CD14-positive monocyte (primary cell): ENCODE measurements around the gene HINFP. TPM values are rescaled to one million over a fixed set of nuclear protein-coding genes. Genes with fewer than 3 reads are reported as not detected.

Source experiments
- DNase-seq, 3 donors: peaks; one replicate each; pipeline ENCODE4 v3.0.0-alpha.2; 2011 to 2022
- H2AFZ ChIP-seq: 2 replicates; pipeline ENCODE4 v1.6.0; 2012; ENCODE audit warnings: mild to moderate bottlenecking, low read depth, low read length, inconsistent platforms; ENCODE audit not compliant: insufficient read depth, poor library complexity, severe bottlenecking
- H3K27ac ChIP-seq, 2 donors: 1 replicate in 1 of 2; 2 replicates in 1 of 2; pipeline ENCODE4 v1.5.1; 2012 to 2013; ENCODE audit warnings: low read length in 2 of 2, control low read depth in 1 of 2, inconsistent platforms in 1 of 2, low read depth in 1 of 2, mild to moderate bottlenecking in 1 of 2
- H3K27me3 ChIP-seq, 2 donors: one replicate each; pipeline versions ENCODE4 v1.6.0 to v1.6.1; 2011 to 2013; ENCODE audit warnings: low read length in 2 of 2; ENCODE audit not compliant: control insufficient read depth in 2 of 2, insufficient read depth in 2 of 2
- H3K36me3 ChIP-seq, 2 donors: replicated peaks in 1 of 2; 1 replicate in 1 of 2; 2 replicates in 1 of 2; pipeline versions ENCODE4 v1.5.1 to v1.6.1; 2012 to 2013; ENCODE audit warnings: low read length in 2 of 2, control low read depth in 1 of 2, inconsistent platforms in 1 of 2, mild to moderate bottlenecking in 1 of 2; ENCODE audit not compliant: insufficient read depth in 2 of 2, control insufficient read depth in 1 of 2
- H3K4me1 ChIP-seq, 2 donors: 1 replicate in 1 of 2; 2 replicates in 1 of 2; pipeline versions ENCODE4 v1.5.1 to v1.6.1; 2012 to 2013; ENCODE audit warnings: low read length in 2 of 2, control low read depth in 1 of 2, inconsistent platforms in 1 of 2, mild to moderate bottlenecking in 1 of 2, moderate library complexity in 1 of 2; ENCODE audit not compliant: insufficient read depth in 2 of 2, control insufficient read depth in 1 of 2
- H3K4me2 ChIP-seq: replicated peaks from 2 replicates; pipeline ENCODE3; 2012; ENCODE audit warnings: low read length, moderate library complexity, mild to moderate bottlenecking; ENCODE audit not compliant: poor library complexity, severe bottlenecking; ENCODE audit errors: extremely low read depth
- H3K4me3 ChIP-seq, 3 experiments: fragments of 200-600 bp in 1 of 3; sonication (generic) in 1 of 3; replicated peaks in 1 of 3; 1 replicate in 2 of 3; 2 replicates in 1 of 3; pipeline ENCODE4 v1.5.1; 2011 to 2013; ENCODE audit warnings: low read length in 3 of 3, mild to moderate bottlenecking in 3 of 3, control low read depth in 2 of 3, low read depth in 2 of 3, inconsistent platforms in 1 of 3, moderate library complexity in 1 of 3
- H3K79me2 ChIP-seq: 2 replicates; pipeline ENCODE4 v1.6.0; 2012; ENCODE audit warnings: mild to moderate bottlenecking, control low read depth, inconsistent platforms, low read length, moderate library complexity; ENCODE audit not compliant: insufficient read depth
- H3K9ac ChIP-seq: 2 replicates; pipeline ENCODE4 v1.6.0; 2017; ENCODE audit warnings: low read length, mild to moderate bottlenecking; ENCODE audit not compliant: insufficient read depth, poor library complexity, severe bottlenecking
- H3K9me3 ChIP-seq, 2 donors: replicated peaks in 1 of 2; 1 replicate in 1 of 2; 2 replicates in 1 of 2; pipeline versions ENCODE4 v1.5.1 to v1.6.1; 2012 to 2013; ENCODE audit warnings: low read length in 2 of 2, control low read depth in 1 of 2; ENCODE audit not compliant: control insufficient read depth in 1 of 2, insufficient read depth in 1 of 2
- H4K20me1 ChIP-seq: 2 replicates; pipeline ENCODE4 v1.6.0; 2012; ENCODE audit warnings: mild to moderate bottlenecking, low read length, control low read depth, moderate library complexity; ENCODE audit not compliant: insufficient read depth
- H3K27ac Mint-ChIP-seq, 7 donors: one replicate each; pipeline ENCODE4 v1.8.0; 2020; ENCODE audit warnings: mild to moderate bottlenecking in 7 of 7, mixed read lengths in 7 of 7, moderate library complexity in 6 of 7, inconsistent platforms in 2 of 7
- H3K27me3 Mint-ChIP-seq, 3 donors: one replicate each; pipeline ENCODE4 v1.8.0; 2021 to 2022; ENCODE audit warnings: low read depth in 3 of 3, mild to moderate bottlenecking in 3 of 3, mixed read lengths in 3 of 3, moderate library complexity in 3 of 3, inconsistent platforms in 1 of 3
- H3K36me3 Mint-ChIP-seq, 2 donors: one replicate each; pipeline ENCODE4 v1.8.0; 2020; ENCODE audit warnings: mixed read lengths in 2 of 2, inconsistent platforms in 1 of 2, mild to moderate bottlenecking in 1 of 2
- H3K4me1 Mint-ChIP-seq: one replicate; pipeline ENCODE4 v1.8.0; 2020; ENCODE audit warnings: mild to moderate bottlenecking, mixed read lengths
- H3K4me3 Mint-ChIP-seq, 2 donors: one replicate each; pipeline ENCODE4 v1.8.0; 2020; ENCODE audit warnings: mild to moderate bottlenecking in 2 of 2, mixed read lengths in 2 of 2, moderate library complexity in 1 of 2
- H3K9me3 Mint-ChIP-seq, 7 donors: one replicate each; pipeline ENCODE4 v1.8.0; 2020 to 2022; ENCODE audit warnings: mixed read lengths in 7 of 7, mild to moderate bottlenecking in 6 of 7, moderate library complexity in 6 of 7, inconsistent platforms in 2 of 7
- WGBS: methylation state at CpG from one replicate; pipeline ENCODE4 v1.1.5; 2013; ENCODE audit warnings: missing lambda C conversion rate; ENCODE audit not compliant: insufficient coverage; 5-methylcytosine and 5-hydroxymethylcytosine counted together
- intact Hi-C, 2 donors: fragments of 100-400 bp; cut with micrococcal nuclease; formaldehyde crosslinking; loops; one replicate each; pipeline versions ENCODE4 v1.15.0 to v1.15.1; 2023
- polyA plus RNA-seq, 3 donors: library from polyadenylated mRNA; depleted of rRNA in 1 of 3; unstranded in 2 of 3; stranded (reverse) in 1 of 3; fragments of 300-500 nt in 2 of 3; fragments of >200 nt in 1 of 3; fragmentation: Illumina TruSeq in 2 of 3; gene quantifications; 1 replicate in 2 of 3; 2 replicates in 1 of 3; pipeline ENCODE4 v1.2.3, GENCODE V29; 2012 to 2021
- TF ChIP-seq, protein P1 (sequence below): fragments of 200-600 bp; IDR thresholded peaks from one replicate; pipeline ENCODE4 v1.8.0; 2022; ENCODE audit warnings: antibody characterized with exemption, mild to moderate bottlenecking

HINFP gene
- polyA plus RNA-seq, 3 donors, result 8.0 to 43.0 (median 8.6) TPM

DNA sequence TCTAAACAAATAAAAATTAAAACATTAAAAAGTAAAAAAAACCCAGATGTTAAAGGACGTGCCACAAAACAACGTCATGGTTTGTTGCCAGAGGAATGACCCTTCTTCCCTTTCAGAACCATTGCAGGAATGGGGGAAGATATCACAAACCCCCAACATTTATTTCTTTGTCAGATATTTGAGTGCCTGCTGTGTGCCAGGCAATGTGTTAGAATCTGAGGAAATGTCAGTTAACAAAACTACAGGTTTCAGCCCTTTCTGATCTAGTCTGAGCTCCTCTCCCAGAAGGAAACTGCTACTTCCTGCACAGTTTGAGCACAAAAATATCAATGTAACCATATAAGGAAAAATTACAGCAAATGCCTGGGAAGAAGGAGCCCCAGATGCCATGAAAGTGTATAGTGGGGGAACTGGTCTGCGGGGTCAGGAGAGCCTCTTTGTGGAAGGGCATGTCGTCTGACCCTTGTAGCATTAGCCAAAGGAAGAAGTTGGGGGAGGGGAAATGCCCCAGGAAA is 56.8 kb downstream of the HINFP start:
- no peaks in the 10 kb centered on the region for H3K9me3 Mint-ChIP-seq
- Histone ChIP-seq H3K4me2 (no peak overlapping the region), H3K9me3 (no peaks in the 10 kb centered on the region), H3K4me3 (no peak overlapping the region), H3K4me1 (peaks cover 28 to 29% of the 10 kb centered on the region in 2 donors), H3K27me3 (no peaks in the 10 kb centered on the region), H4K20me1 (no peaks in the 10 kb centered on the region), H3K9ac (peak overlapping the region; percentile 15), H3K79me2 (no peaks in the 10 kb centered on the region), H3K36me3 (peaks cover 38 to 57% of the 10 kb centered on the region in 2 donors), H2AFZ (no peak overlapping the region), H3K27ac (peak overlapping the region in 1 of 2 donors; percentile 23)
- TF ChIP-seq, protein P1, sequence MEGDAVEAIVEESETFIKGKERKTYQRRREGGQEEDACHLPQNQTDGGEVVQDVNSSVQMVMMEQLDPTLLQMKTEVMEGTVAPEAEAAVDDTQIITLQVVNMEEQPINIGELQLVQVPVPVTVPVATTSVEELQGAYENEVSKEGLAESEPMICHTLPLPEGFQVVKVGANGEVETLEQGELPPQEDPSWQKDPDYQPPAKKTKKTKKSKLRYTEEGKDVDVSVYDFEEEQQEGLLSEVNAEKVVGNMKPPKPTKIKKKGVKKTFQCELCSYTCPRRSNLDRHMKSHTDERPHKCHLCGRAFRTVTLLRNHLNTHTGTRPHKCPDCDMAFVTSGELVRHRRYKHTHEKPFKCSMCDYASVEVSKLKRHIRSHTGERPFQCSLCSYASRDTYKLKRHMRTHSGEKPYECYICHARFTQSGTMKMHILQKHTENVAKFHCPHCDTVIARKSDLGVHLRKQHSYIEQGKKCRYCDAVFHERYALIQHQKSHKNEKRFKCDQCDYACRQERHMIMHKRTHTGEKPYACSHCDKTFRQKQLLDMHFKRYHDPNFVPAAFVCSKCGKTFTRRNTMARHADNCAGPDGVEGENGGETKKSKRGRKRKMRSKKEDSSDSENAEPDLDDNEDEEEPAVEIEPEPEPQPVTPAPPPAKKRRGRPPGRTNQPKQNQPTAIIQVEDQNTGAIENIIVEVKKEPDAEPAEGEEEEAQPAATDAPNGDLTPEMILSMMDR, result no peak
- H3K4me3 Mint-ChIP-seq, result no peak overlapping the region
- intact Hi-C loops, result no loop called here
- peaks cover 46 to 68% of the 10 kb centered on the region in 2 donors for H3K36me3 Mint-ChIP-seq
- H3K27me3 Mint-ChIP-seq, result peaks cover 0 to 3% (median 0%) of the 10 kb centered on the region in 3 donors
- DNase-seq, result no peak
- 24% methylated on average over 2 of the region's 4 CpGs for WGBS
- H3K27ac Mint-ChIP-seq, result peak overlapping the region in 3 of 7 donors; percentile 2 to 61 (median 46)
- H3K4me1 Mint-ChIP-seq, result peaks cover 29% of the 10 kb centered on the region

- H3K9me3 Mint-ChIP-seq, result peaks cover 0 to 2% (median 0%) of the 10 kb centered on the region in 7 donors
- intact Hi-C loops, result no loop called here
- 97% methylated on average over 6 of the region's 6 CpGs for WGBS
These were observed 58.0 kb downstream of the HINFP start for GRCh38 chr11:119179342-119179741.

More at GRCh38 chr11:119179342-119179741, 58.0 kb downstream of the HINFP start:
- Histone ChIP-seq H4K20me1 (no peaks in the 10 kb centered on the region), H3K4me3 (no peak overlapping the region), H3K27me3 (no peaks in the 10 kb centered on the region), H3K4me2 (no peak overlapping the region), H3K9ac (no peak overlapping the region), H3K4me1 (peaks cover 28 to 29% of the 10 kb centered on the region in 2 donors), H3K79me2 (no peaks in the 10 kb centered on the region), H3K9me3 (no peaks in the 10 kb centered on the region), H3K27ac (no peak overlapping the region), H3K36me3 (peaks cover 40 to 55% of the 10 kb centered on the region in 2 donors), H2AFZ (no peak overlapping the region)
- Mint-ChIP-seq H3K27me3 (peaks cover 0 to 3% (median 0%) of the 10 kb centered on the region in 3 donors), H3K36me3 (peaks cover 40 to 68% of the 10 kb centered on the region in 2 donors), H3K4me1 (peaks cover 29% of the 10 kb centered on the region), H3K27ac (no peak overlapping the region), H3K4me3 (no peak overlapping the region)
- TF ChIP-seq, protein P1, result no peak
- DNase-seq, result no peak
